GM19240 (cell line): ENCODE results near the gene ASIC2.

Experiments
- DNase-seq: peaks from one replicate; pipeline ENCODE4 v3.0.0; 2011; ENCODE audit warnings: low spot score; ENCODE audit not compliant: insufficient read length

ASIC2 gene

DNA sequence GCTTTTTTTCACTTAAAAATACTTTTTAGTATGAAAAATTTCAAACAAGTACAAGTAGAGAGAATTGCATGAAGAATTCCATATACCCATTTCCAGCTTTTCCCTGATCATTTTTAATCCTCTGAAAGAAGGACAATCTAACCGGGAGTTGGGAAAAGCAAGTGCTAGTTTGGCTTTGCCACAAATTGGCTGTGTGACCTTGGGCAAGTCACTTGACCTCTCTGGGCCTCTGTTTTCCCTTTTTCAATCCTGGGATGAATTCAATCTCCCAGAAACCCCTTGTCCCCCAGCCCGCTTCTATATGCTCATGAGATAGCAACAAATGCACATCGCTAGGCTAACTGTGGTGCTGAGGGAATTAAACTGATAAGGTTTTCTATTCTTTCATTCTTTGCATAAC lies 49.4 kb downstream of the ASIC2 start:
- DNase-seq, result no peak

DNA sequence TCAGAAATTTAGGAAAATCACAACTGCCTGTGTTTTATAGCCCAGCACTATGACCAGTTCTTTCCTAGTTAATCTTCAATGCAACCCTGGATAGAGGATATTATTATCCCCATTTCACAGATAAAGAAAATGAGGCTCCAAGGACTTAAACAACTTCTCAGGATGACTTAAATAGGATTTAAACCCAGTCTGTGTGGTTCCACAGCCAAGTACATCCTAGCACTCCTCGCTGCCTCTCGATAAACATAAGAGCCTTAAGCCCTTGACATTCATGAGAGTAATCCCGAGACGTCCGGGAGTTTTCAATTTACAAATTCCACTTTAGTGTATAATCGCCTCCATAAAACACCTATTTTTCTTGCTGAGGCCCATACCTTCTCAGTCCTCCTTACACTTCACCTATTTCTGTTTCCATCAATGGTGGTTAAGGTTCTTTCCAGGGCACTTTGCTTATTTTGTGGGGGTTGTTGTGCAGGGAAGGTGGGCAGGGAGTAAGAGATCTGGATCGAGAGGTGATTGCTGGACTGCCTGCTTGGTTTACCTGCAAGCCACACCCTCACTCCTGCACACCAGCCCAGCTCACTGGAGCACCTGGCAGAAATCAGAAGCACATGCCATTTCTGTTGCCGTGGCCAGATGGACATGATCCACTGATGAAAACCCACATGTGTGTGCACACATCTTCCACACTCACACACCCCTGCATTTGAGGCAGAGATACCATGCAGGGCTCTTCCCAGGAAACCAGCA lies 50.5 kb downstream of the ASIC2 start:
- DNase-seq, result no peak

DNA sequence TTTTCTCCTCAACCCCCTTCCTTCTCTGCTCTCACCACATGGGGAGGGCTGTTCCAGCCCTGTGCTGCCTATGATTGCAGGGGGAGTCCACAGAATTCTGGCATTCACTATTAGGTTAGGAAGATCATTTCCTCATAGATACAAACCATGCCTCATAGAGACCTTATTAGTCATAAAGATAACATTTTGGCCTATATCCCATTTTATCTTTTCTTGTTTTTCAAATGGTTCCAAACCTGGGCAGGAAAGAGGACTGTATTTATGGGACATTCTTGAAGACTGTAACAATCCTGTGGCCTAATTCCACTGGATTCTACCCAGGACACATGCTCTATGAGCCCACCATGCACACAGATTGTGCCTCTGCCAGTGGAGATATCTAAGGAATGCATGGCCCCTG lies 51.7 kb downstream of the ASIC2 start:
- no peak for DNase-seq

DNA sequence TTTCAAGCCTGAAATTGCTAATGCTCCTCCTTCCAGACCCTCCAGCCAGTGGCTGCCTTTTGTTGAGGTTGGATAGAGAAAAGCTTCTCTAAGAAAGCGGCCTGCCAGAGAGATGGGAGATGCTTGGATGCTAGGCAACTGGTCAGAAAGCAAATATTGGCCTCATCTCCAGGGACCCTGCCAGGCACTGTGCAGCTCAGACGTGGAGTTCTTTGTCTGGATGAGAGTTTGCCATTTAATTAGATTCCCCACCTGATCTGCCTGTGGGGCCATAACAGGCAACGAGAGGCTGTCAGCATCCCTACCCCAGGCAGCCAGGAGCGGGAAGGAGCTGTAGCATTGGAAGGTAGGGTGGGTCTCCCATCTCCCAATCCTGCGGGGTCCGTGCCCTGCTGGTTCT lies 52.7 kb downstream of the ASIC2 start:
- DNase-seq, result no peak

DNA sequence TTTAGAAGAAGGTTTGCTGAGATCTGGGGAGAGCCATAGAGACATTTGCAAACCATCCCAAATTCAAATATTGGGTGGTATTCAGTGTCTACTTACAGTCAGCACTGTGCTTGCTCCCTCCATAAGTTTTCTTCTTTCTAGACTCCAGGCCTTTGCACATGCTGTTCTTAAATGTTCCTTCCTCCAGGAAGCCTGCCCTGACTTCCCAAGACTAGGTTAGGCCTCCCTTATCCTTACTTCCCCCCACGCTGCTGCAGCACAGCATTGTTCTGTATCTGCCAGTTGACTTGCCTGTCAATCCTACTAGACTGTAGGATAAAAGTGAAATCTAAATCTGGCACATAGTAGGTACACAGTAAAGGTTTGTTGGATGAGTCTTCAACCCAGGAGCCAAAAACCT lies 53.4 kb downstream of the ASIC2 start:
- no peak for DNase-seq

DNA sequence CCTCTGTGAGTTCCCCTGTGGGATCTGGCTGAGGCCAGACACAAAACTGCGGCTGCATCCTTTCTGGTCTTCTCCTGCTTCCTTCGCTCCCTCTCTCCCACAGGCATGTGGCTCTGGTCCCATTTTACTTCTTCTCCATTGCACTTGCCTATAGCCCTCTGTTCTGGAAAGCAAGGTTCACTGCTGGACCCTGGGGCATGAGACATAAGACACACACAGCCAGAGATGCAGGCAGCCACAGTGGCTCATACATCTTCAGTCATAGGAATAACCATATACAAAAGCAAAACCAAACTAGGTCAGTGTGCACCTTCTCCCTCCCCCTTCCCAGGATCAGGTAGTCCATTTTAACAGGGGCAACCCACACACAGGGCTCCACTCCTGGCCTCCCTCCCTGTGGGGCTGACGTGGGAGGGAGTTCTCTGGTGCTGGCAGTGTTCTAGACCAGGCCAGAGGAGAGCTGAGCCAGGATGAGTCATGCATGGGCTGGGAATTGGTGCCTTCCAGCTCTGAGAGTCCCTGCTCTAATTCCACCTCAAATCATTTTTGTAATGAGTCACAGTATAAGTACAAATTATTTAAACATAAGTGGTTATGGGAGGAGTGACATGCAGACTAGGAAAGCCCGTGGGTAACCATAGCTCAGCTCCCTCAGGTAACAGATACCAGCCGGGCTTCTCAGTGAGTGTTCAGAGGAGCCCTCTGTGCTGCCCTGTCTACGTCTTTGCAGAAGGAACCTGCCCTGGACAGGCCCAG lies 58.0 kb downstream of the ASIC2 start:
- DNase-seq, result no peak

DNA sequence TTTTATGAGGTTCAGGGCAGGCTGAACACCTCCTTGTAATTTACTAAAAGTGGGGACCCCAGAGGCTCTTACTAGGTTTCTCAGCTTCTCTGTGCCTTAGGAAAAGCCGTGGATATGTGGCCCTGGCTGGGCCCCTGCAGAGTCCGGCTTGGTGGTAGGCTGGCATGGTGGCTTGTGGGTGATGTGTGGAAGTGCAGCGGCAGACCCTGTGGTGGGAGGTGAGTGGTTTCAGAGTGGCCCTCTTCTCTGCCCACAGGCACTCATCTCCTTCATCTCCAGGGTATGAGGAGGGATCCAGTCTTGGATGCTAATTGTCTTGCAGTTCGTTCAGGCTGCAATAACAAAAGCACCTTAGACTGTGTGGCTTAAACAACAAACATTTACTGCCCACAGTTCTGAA lies 58.9 kb downstream of the ASIC2 start:
- no peak for DNase-seq

DNA sequence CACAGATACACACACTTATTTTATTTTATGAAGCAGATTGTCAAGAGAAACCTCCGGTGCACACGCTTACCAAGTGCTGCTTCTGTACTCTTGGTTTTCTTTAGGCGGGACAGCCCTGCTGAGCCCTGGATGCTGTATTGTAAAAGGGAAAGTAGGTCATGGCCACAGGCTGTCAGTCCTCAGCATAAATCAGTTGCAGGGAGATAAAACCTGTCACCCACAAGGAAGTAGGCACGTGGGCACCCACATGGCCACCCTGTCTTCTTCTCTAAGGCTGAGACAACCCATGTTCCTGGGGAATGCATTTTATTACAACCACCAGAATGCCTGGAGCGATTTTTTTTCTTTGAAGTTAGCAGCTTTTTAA lies 59.3 kb downstream of the ASIC2 start:
- no peak for DNase-seq

DNA sequence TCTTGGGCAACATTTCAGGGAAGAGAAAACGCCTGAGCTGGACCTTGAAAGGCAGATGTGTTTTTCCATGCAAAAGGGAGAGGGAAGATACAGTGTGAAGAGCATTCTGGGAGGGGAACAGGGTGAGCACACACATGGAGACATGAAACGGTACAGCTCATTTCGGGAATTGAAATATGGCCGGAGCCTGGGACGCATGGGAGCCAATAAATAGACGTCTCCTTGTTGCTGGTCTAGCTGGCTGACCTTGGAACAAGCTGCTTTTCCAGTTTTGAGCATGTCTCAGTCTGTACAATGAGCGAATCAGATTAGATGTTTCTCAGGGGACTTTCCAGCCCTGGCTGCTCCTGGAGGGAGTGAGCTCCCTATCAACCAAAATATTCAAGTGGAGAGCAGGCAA lies 63.6 kb downstream of the ASIC2 start:
- DNase-seq, result no peak

DNA sequence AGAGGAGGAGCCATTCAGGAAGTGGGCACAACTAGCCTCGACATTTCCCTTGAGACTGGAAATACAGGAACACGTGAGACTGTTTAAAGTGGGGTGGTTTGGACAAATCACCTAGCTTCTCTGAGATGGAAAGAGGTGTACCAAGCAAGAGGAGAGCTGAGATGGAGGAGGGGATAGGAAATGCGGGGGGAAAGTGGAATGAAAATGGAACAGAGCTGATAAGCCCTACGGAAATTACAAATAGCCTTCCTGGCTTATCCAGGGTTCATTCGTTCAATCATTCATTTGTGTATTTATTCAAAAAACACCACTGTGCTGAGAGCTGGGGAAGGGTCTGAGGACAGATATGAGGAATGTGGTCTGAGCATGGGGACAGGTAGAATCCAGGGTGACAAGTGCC lies 64.1 kb downstream of the ASIC2 start:
- no peak for DNase-seq

DNA sequence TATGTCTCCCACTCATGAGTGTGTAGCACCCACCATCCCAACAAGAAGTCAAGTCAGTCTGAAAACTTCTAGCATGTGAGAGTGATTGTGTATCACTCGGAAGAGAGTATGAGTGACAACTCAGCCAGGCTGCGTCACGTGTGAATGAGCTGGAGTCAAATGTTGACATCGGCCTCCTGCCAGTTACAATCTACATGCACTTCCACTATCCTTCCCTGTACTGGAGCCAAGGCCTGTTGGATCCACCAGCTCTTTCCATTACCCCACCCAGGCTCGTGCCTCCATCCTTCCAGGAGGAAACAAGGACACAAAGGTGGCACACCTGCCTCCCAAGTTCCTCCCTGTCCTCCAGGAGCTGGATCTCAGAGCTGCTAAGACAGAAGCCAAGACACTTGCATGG lies 64.5 kb downstream of the ASIC2 start:
- DNase-seq, result no peak

DNA sequence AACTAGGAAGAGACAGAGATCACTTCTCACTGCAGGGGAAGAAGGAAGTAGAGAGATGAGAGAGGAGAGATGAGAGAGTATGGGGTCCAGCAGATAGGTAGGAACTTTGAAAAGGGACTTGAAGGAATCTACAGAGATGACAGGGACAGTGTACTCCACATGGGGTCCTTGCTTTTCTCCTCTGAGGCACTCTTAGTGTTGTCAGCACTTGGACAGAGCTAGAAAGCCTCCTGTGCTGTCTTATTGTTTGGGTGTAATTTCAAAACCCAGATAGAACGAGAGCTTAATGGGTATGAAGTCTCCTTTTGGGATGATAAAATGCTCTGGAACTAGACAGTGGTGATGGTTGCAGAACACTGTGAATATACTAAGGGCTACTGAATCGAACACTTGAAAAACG lies 65.2 kb downstream of the ASIC2 start:
- no peak for DNase-seq

DNA sequence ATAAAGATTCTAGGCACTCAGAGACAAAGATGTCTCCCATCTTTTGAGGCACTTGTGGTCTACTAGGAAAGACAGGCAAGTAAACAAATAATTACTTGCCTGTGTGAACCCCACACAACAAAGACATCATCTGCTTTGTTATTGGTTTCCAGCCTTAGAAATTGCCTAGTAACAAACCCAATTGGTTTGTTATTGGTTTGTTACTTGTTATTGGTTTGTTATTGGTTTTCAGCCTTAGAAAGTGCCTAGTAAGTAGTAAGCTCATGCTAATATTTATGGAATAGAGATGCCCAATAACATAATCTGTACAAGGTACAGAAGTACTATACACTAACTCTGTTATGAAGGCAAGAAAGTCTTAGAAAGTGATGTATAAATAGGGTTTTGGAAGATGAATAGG lies 67.1 kb downstream of the ASIC2 start:
- no peak for DNase-seq

DNA sequence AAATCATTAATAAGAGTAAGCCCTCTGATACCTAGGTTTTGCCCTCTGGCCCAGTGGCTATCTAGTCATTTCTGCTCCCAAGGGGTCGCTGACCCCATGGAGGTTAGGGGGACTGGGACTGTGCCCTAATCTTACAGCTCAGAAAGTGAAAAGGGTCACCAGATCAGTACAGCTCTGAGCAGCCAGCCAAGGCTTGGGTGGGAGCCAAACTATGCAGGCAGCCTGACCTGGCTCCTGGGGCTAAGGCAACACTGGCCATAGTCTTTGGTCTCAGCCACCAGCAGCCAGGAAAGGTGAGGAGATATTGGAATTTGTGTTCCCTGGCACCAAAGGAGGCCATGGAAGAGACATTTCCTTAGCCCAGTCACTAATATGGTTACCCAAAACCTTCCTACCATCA lies 67.6 kb downstream of the ASIC2 start:
- DNase-seq, result no peak

DNA sequence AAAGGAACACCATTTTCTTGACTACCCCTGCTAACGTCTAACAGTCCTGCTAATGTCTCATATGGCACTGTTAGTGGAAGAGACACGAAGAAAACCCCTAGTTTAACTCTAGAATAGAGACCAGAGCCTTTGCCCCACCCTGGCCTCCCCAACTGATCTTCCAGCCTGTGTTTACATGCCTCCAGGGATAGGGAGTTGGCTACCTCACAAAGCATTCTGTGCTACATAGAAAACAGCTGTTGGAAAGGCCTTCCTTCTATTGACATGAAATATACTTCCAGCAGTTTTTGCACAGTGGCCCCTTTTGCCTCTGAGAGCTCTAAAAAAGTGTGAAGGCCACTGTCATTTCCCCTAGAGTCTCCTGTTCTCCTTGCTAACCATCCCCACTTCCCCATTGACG lies 73.1 kb downstream of the ASIC2 start:
- DNase-seq, result no peak

DNA sequence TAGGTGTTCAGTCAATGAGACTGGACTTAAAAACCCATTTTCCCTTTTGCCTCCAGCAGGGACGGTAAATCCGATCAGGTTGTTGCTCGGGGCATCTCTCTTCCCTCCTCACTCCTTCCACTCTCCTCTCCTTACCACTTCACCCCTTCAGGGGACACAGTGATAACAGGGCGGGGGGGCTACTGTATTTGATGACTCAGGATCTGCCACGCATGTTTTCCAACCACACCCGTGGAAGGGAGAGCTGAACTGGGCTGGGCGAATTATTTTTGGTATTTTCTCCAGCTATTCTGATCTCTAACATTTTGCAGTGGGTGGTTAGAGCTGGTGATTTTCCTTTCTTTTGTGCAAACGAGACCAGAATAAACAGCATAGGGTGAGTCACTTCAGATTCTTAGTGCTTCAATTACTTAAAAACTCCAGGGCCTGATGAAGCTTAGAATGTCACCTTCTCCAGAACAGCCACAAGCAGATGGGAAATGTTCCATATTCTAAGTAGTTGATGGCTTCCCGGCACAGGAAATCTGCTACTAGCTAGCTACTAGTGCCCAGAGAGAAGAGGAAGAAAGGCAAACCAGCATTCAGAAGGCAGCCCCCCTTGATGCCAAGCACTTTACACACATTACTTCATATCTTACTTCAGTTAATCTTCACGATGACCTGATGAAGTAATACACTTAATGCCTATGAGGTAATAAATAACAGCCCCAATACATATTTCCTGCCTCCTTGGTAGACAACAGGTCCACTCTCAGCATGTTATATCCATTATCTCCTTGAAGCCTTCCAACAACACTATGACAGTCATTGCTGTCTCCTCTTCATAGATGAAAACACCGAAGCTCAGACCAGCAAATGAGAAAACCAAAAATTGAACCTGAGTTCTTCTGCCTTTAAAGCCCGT lies 74.1 kb downstream of the ASIC2 start:
- no peak for DNase-seq

DNA sequence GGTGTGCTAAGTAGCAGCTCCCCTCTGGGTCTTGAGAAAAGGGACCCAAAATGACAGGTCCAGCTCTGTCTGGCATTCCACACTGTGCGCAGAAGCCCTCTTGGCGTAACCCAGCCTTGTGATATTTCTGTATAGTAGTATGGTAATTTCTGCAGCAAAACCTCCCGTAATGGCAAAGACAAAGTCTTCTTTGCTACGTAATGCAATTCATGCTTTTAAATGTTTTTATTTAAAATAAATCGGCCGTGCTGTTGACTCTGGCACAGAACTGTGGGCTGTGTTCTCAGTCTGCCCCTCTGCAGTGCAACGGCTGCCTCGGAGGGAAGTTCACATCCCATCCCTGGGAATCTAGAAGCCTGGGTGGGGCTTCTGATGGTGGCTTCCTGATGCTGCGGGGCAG lies 75.2 kb downstream of the ASIC2 start:
- no peak for DNase-seq

DNA sequence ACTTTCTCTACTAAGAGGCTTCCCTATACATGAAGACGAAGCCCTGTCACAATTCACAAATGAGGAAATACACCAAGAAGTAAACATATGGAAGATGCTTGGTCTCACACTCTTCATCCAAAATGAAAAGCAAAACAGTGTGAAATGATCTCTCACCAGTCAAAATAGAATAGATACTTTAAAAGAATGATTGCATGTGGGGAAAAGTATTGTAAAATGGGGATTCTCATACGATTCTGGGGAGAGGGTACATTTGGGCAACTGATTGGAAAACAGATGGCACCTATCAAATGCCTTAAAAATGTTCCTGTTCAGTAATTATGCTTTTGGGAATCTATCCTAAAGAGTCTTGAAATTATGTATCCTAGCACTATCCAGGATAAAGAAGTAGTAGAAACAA lies 78.1 kb downstream of the ASIC2 start:
- DNase-seq, result no peak

DNA sequence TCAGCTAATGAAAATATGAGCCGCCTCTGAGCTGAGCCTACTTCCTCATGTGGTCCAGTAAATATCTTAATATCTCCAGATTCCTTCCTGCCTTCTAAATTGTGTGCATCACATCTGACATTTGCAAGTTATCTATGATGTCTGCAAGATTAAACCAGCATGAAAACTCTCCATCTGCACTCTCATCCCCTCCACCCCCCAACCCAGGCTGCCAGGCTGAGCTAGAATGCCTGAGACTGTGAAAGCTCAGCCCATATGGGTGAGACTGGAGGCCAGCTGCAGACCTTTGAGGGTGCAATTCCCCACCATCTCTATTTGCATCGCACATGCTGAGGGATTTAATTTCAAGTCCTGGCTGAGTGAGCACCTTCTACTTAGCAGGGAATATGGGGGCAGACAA lies 82.8 kb downstream of the ASIC2 start:
- no peak for DNase-seq

DNA sequence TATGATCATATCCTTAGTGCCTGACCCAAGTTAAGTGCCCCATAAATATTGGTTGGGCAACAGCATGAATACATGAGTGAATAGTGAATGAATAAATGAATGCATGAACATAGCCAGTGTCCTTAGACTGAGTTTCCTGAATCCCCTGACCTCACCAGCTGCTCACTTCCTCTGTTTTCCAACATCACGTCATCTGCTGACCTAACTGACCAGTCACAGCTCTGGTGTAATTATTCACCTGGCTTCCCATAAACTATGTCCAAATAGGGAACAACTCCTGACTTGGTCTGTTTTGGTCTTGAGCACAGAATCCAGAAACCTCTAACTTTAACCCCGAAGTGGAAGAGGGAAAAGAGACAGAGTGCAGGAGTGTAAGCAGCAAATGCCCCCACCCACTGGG lies 83.4 kb downstream of the ASIC2 start:
- DNase-seq, result no peak

DNA sequence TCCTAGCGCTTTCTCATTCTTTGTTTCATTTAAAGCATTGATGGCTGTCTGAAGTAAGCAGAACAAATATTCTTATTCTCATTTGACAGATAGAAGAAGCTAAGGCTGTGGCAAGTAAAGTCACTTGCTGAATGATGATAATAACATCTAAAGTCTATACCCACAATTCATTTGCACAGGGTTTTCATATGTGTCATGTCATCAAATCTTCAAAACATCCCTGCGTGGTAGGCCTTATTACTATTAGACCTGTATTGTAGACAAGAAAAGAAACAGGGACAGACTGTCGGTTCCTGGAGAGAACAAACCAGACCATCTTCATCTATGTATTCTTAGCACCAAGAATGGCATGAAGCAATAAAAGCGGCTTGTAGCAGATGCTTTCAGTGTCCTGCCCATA lies 85.9 kb downstream of the ASIC2 start:
- DNase-seq, result no peak

DNA sequence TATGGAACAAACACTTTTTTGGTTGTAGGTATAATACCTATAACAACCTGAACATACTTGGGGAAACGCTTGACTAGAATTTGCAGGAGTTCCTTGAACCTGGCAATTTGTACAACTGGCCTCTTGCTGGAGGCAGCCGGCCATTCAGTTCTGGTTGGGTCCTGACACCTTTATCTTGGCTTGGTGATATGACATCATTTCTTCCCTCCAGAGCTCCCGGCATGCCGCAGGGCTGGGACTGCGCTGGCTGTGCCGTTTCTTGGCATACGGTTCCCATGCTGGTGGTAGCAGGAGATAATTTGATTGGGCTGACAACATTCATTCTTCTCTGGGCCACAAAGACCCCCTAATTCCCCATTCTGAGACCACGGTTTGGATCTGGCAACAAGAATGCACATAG lies 87.5 kb downstream of the ASIC2 start:
- DNase-seq, result no peak
